GM19463 (cell line): ENCODE measurements around the gene XIST.
"Not testable (repeated sequence)": the region's sequence is repeated elsewhere in the genome, so short reads cannot be mapped to it uniquely, and the experiment has no call there.

Experiments
- ATAC-seq: cut with Tn5 transposase; IDR thresholded peaks from one replicate; pipeline ENCODE4 v1.9.1; 2021; ENCODE audit warnings: mild to moderate bottlenecking, moderate library complexity; ENCODE audit not compliant: unreplicated experiment

XIST gene

DNA sequence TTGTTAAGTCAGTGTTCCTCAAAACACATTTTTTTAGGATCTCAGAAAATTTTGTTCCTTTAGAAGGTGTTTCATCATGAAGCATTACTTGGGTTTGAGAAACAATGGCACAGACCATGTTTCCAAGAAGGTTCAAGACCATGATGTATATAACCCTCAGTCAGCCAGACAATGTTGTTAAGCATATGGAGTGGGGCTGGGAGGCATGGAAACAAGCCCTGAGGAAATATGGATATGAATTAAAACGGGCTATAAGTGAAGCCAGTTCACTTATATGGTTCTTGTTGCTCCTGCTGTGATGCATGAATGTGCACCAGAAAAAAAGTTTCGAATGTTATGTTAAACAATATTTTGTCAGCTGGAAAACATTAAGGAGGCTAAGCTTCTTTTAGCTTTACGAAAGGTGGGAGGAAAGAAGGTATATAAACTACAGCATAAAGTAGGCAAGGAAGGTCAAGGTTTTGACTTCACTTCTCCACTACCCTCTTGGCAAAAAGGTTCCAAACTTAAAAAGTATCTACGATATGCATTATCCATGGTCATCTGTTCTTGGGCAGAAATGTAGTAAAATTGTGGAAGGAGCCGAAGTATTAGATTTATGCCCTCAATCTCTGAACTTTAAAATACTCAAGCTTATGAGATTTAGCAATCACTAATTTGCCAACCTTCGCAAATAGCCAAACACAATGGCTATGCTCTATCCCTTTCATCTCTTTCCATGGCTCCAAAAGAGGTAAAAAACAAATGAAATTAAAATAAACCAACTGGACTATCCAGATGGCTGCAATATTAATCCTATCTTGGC lies 12.2 kb downstream of the XIST start:
- ATAC-seq = no peak

GRCh38 chrX:73839152-73839551 lies 13.4 kb downstream of the XIST start:
- ATAC-seq = no peak

DNA sequence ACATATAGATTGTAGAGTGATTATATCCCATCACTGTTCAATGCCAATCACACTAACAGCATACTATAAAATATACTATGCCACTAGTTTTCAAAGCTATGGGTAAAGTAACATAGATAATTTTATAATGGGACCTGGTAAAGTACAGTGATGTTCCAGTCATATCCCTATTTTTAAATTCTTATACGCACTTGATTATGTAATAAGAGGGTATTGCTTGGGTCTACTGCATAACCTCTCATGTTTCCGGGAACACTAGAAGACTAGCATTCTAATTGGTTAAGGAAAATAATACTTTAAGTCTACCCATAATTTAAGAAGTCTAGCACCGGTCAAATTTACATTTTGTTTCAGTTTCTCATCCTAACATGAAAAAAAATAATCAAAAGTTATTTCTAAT lies 14.4 kb downstream of the XIST start:
- ATAC-seq = no peak

DNA sequence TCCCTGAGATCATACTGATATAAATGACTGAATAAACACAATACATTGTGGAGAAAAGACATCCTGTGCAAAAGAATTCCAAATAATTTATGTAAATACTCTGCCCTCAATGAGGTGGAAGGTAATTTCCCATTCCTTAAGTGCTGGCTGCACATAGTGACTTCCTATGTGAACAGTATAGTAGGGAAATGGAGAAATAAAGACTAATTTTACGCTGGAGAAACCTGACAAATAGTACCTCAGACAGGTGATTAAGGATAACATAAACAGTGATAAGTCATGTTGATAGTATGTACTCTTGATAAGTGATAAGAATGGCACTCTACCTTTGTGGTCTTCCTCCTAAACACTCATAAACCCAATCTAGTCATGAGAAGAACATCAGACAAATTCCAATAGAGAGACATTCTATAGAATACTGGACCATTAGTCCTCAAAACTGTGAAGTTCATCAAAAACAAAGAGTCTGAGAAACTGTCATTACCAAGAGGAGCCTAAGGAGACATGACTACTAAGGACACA lies 15.5 kb downstream of the XIST start:
- no peak for ATAC-seq

DNA sequence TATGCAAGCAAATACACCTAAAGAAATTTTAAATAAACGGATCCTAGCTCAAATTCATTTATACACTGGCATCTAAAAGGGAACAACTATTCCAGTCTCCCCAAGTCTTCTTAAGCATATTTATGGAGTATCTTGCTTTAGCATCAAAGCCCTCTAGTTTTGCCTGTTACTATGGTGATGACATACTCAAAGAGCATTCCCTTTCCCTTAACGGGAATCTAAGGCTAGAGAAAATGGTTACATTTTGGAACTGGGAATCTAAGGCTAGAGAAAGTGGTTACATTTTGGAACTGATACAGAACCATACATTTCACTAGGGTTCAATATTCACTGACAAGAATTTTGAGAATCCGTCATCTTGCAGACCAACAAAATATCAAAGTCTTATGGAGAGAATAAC lies 18.3 kb downstream of the XIST start:
- ATAC-seq = no peak

DNA sequence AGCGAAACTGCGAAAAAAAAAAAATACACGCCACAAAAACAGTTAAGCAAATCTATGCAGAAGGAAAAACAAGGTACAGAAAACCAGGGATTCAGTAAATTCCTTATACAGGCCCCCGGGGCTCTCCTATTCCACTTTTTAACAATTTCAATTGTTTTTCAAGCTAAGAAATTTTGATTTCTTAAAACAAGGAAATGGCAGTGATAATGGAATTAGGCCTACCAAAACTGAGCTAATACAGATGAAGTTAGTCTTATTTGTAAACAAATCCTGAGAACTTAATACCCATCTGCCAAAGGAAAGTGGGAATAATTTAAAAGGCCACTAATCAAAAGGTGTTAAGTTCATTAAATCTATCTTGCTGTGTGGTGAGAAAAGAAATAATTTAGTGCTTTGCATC lies 20.2 kb downstream of the XIST start:
- ATAC-seq = no peak

- ATAC-seq = no peak
These were observed 21.0 kb downstream of the XIST start for GRCh38 chrX:73831500-73831899.

- no peak for ATAC-seq
These were observed 21.8 kb downstream of the XIST start for GRCh38 chrX:73830489-73831414.

- no peak for ATAC-seq
These were observed 22.5 kb downstream of the XIST start for GRCh38 chrX:73829890-73830466.

DNA sequence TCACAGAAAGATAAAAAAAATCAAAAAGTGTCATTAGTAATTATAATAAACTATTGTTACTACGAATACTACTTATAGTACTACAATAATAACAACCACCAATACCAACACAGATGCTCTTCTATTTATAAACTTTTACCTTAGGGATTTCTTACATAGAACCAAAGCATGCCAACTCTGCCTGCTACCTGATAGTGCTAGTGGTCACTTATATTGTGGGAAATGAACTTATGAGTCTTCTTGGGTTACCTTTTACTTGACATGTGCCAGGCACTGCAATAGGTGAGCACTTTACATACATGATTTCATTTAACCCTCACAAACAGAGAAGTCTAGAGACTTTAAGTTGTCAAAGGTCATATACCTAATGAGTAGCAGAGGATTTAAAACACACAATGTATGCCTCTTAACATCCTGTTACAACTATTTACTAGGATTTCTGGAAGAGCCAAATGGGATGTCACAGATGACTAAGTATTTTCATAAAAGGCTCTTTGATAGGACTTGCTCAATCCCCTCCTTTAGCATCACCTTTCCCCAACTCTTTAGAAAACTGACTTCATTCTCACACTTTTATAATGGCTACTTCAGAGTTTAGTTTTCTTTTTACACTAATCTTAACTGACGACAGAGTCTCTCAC lies 24.3 kb downstream of the XIST start:
- no peak for ATAC-seq

DNA sequence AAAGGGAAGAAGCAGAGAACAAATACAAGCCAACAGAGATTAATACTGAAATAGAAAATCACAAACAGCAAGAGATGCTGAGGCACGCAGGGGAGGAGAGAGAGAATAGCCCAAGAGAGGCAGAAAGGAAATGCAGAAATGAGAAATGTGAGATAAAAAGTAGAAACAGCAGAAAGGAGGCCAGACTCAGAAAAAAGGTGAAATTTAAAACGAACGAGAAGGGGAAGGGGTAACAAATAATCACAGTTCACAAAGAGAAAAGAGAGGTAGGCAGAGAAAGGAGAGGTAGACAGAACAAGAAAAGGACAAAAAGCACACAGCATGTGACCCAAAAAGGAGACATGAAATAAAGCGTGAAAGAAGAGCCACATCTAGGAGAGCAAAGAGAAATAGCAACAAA lies 25.1 kb downstream of the XIST start:
- ATAC-seq = no peak

DNA sequence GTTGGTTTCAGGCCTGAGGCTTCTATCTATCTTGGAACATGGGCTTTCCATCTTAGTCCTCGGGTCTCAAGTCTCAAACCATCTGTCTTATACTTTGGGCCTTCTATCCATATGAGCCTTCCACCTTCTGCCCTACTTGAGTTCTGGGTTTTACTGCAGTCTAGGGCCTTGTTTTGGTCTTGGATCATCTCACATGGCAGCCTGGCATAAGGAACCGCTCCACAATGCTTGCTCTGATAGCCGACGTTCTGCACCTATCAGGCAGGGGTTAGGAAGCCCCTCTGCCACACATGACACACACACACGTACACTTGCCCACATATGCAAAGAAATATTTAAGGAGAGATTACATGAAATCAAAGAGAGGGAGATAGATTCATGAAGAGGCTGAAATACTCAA lies 25.5 kb downstream of the XIST start:
- ATAC-seq = no peak

- no peak for ATAC-seq
These were observed 26.9 kb downstream of the XIST start for GRCh38 chrX:73825569-73825968.

- no peak for ATAC-seq
These were observed 29.0 kb downstream of the XIST start for GRCh38 chrX:73823473-73824004.

DNA sequence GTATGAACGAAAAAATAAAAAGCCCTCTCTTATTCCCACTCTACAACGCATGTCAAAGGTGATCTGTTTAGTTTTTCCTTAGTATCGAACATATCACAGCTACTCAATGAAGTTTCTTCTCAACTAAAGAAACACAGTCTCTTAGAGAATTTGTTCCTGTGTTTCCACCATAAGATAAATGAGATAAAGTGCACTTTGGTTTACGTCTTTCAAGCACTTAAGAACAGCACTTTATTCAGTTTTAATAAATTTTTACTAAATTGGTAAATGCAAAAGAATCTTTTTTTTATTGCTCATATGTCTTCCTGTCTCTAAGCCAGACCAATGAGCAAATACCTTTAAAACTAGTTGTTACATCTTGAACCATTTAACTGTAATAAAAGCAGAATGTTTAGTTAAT lies 29.7 kb downstream of the XIST start:
- ATAC-seq = no peak

DNA sequence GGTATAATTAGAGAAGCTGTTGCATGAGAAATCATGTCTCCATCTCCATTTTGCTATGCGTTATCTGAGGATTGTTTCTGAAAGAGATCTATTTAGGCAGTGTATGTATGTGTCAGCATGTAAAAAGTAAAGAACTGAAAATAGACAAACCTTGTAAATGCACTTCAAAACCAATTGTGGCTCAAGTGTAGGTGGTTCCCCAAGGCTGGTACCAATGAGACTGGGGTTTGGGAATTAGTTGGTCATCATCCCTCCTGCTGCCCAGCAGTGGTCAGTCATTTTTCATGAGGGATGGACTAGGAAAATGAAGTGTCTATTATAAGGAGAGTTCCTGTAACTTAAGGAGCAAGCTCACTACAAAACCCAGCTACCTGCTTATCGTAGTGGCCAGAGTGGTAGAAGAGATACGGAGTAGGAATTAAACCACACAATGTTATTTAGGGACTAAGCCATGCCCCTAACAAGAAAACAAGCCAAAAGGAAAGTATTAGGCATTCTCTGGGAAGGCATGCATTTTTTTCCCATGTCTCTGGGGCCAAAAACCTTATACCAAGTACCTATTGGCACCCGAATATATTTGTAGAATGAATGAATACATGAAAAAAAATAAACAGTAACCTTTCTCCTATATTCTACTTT lies 30.5 kb downstream of the XIST start:
- no peak for ATAC-seq

- ATAC-seq = not testable (repeated sequence)
These were observed 32.5 kb downstream of the XIST start for GRCh38 chrX:73819864-73820558.

DNA sequence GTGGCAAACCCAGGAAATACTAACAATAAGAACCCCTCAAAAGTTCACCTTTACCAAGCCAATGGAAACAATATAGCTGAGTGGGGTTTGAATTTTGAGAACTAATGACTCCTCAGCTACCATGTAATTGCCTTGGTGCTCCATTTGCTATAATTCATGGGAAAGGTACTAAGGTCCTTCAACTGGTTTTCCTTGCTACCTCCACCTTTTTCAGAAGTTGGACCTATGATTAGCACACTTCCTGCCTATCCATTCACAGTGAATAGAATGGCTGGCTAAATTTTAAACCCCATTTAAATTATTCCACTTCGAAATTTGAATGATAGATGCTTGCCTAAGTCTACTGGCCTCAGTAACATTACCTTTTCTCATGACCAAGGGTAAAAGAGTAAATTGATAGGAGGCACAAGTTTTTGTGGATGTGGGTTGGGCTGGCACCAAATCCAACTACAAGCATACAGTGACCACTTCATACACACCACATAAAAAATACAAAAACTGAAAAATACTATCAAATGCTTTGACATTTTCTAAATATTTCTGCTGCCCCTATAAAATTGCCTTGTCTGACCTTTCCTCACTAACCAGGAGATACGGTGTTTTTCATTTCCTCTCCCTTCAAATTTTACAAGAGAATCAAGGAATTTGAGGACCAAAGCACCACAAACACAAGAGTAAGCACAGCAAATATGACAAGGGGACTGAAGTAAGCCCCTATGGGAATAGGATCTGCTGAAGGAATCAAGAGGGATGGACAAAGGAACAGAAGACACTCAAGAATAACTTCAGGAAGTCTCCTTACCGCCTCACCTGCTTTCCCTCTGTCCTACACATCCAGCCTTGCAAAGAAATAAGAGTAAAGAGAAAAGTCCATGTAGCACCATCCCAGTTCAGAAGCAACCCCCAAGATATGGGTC lies 34.1 kb downstream of the XIST start:
- no peak for ATAC-seq
